Esophagus muscularis mucosa (tissue), 4 donors: ENCODE results near the gene DAPK2. TPM values are rescaled to one million over a fixed set of nuclear protein-coding genes. Genes with fewer than 3 reads are reported as not detected.

Experiments
- DNase-seq: peaks from one replicate; pipeline ENCODE4 v3.0.0-alpha.2; 2017; ENCODE audit errors: extremely low spot score
- H3K27ac ChIP-seq, 4 donors: fragments of 200-600 bp; sonication (generic); replicated peaks in 1 of 4; 1 replicate in 3 of 4; 2 replicates in 1 of 4; pipeline ENCODE4 v1.5.1; 2016 to 2019; ENCODE audit warnings: mild to moderate bottlenecking in 1 of 4
- H3K27me3 ChIP-seq, 4 donors: fragments of 200-600 bp; sonication (generic); one replicate each; pipeline versions ENCODE4 v1.5.1 to v1.6.0; 2016 to 2019
- H3K36me3 ChIP-seq, 4 donors: fragments of 200-600 bp; sonication (generic); one replicate each; pipeline ENCODE4 v1.5.1; 2016 to 2019
- H3K4me1 ChIP-seq, 4 donors: fragments of 200-600 bp; sonication (generic); one replicate each; pipeline ENCODE4 v1.5.1; 2016 to 2019
- H3K4me3 ChIP-seq, 4 donors: fragments of 200-600 bp; sonication (generic); 1 replicate in 2 of 4; 2 replicates in 2 of 4; pipeline ENCODE4 v1.5.1; 2016 to 2019; ENCODE audit warnings: mild to moderate bottlenecking in 4 of 4, moderate library complexity in 1 of 4
- H3K9me3 ChIP-seq, 4 donors: fragments of 200-600 bp; sonication (generic); 1 replicate in 3 of 4; 2 replicates in 1 of 4; pipeline ENCODE4 v1.5.1; 2016 to 2019
- EP300 ChIP-seq: sonication (generic); formaldehyde crosslinking; IDR thresholded peaks from one replicate; pipeline ENCODE4 v1.6.1; 2017; ENCODE audit warnings: antibody characterized with exemption
- POLR2A ChIP-seq: fragments of 450-650 bp; IDR thresholded peaks from one replicate; pipeline ENCODE4 v1.6.1; 2017; ENCODE audit warnings: antibody characterized with exemption, moderate library complexity, mild to moderate bottlenecking, low read depth
- POLR2AphosphoS5 ChIP-seq, 2 donors: sonication (generic); formaldehyde crosslinking; IDR thresholded peaks; one replicate each; pipeline ENCODE4 v1.6.1; 2017; ENCODE audit warnings: antibody characterized with exemption in 2 of 2
- WGBS: methylation state at CpG from one replicate; pipeline ENCODE4 v1.1.5; 2018; 5-methylcytosine and 5-hydroxymethylcytosine counted together
- intact Hi-C: fragments of 100-400 bp; cut with DNase I; formaldehyde crosslinking; loops from one replicate; pipeline ENCODE4 v1.15.1; 2023
- total RNA-seq, 4 donors: library from RNA; depleted of rRNA; stranded (reverse); fragments of >200 nt; gene quantifications; one replicate each; pipeline versions ENCODE4 v1.1.0 to v1.2.1, GENCODE V29; 2016
- TF ChIP-seq, protein P1 (sequence below), 3 experiments: fragments of 200-600 bp in 2 of 3; fragments of 450-650 bp in 1 of 3; sonication (generic) in 2 of 3; IDR thresholded peaks; one replicate each; pipeline ENCODE4 v1.5.1; 2017 to 2019; ENCODE audit warnings: antibody characterized with exemption in 3 of 3, mild to moderate bottlenecking in 2 of 3, moderate library complexity in 1 of 3

DAPK2 gene
- total RNA-seq, 4 donors from 2014 or later, result 1.5 to 11.2 (median 7.3) TPM

DNA sequence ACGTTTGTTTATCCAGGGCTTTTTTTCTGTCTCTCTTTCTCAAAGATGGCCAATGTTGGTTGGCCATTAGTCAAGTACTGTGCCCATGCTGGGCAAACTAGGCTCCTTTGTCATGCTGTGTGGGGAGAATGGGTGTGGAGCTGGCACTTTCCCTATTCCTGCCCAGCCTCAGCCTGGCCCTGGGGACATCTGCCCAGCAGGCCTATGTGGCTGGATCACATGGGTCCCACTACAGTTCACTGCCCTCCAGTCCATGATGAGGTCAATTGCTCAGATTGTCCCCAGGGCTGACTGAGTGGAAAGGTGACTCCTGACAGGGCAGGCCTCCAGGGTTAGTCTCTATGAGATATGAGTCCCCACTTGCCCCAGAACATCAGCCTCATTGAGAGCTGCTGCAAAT is 158.1 kb downstream of the DAPK2 start:
- no peak for DNase-seq
- WGBS, result 83% methylated on average over 1 of the region's 1 CpG
- Histone ChIP-seq H3K27ac (no peak overlapping the region), H3K27me3 (no peaks in the 10 kb centered on the region), H3K4me1 (peaks cover 0 to 8% (median 7%) of the 10 kb centered on the region in 4 donors), H3K9me3 (no peaks in the 10 kb centered on the region), H3K36me3 (no peaks in the 10 kb centered on the region), H3K4me3 (no peak overlapping the region)
- intact Hi-C loops, result no loop called here
- TF ChIP-seq, protein P1, sequence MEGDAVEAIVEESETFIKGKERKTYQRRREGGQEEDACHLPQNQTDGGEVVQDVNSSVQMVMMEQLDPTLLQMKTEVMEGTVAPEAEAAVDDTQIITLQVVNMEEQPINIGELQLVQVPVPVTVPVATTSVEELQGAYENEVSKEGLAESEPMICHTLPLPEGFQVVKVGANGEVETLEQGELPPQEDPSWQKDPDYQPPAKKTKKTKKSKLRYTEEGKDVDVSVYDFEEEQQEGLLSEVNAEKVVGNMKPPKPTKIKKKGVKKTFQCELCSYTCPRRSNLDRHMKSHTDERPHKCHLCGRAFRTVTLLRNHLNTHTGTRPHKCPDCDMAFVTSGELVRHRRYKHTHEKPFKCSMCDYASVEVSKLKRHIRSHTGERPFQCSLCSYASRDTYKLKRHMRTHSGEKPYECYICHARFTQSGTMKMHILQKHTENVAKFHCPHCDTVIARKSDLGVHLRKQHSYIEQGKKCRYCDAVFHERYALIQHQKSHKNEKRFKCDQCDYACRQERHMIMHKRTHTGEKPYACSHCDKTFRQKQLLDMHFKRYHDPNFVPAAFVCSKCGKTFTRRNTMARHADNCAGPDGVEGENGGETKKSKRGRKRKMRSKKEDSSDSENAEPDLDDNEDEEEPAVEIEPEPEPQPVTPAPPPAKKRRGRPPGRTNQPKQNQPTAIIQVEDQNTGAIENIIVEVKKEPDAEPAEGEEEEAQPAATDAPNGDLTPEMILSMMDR (IDR thresholded peaks at IDR 0.05), result no peak
- no peak for TF ChIP-seq POLR2A
- TF ChIP-seq POLR2AphosphoS5 (IDR thresholded peaks at IDR 0.05), result no peak
- no peak for TF ChIP-seq EP300

DNA sequence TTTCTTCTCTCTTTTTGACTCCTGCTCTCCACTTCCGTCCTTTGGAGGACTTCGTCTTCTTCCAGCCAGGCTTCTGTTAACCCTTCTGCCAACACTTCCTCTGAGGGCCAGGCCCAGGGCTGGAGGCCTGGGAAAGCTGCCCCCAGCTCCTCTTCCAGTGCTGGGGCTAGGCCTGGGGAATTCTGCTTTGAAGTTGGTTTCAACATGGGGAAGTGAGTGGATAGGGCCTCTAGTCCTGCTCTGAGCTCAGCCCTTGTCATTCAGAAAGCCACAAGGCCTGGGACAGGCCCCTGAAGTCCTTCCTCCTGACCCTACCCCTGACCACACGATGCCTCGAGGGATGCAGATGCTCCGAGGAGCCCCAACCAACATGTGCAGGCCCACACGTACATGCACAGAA is 158.7 kb downstream of the DAPK2 start:
- no peak for DNase-seq
- Histone ChIP-seq H3K4me3 (no peak overlapping the region), H3K36me3 (no peaks in the 10 kb centered on the region), H3K9me3 (no peaks in the 10 kb centered on the region), H3K27ac (no peak overlapping the region), H3K4me1 (peaks cover 0 to 8% (median 7%) of the 10 kb centered on the region in 4 donors), H3K27me3 (no peaks in the 10 kb centered on the region)
- WGBS, result 56% methylated on average over 5 of the region's 6 CpGs
- intact Hi-C loops, result no loop called here
- TF ChIP-seq POLR2AphosphoS5 (IDR thresholded peaks at IDR 0.05) (no peak), EP300 (no peak)
- TF ChIP-seq, protein P1 (IDR thresholded peaks at IDR 0.05), result no peak

DNA sequence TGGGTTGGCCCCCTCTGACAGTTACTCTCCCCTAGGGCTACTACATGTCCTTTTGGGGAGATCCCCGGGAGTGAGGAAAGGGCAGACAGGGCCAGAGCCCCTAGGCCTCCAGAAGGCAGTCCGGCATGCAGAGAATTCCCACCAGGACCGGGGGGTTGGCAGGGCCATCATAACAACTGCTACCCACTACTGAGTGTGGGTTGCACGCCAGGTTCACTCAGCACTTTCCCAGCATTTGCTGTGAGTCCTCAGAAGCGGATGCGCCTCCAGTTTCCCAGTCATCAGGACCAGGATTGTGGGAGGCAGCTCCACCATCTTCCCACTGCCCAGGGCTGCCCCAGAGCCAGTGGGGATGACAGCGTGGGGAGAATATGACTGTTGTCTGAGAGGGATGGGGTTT is 161.3 kb downstream of the DAPK2 start:
- Histone ChIP-seq H3K27me3 (no peaks in the 10 kb centered on the region), H3K4me3 (no peak overlapping the region), H3K9me3 (no peaks in the 10 kb centered on the region), H3K36me3 (no peaks in the 10 kb centered on the region), H3K4me1 (peaks cover 0 to 7% (median 0%) of the 10 kb centered on the region in 4 donors), H3K27ac (no peak overlapping the region)
- intact Hi-C loops, result no loop called here
- 98% methylated on average over 7 of the region's 7 CpGs for WGBS
- TF ChIP-seq, protein P1 (IDR thresholded peaks at IDR 0.05), result no peak
- TF ChIP-seq POLR2A (no peak), EP300 (no peak), POLR2AphosphoS5 (IDR thresholded peaks at IDR 0.05) (no peak)
- no peak for DNase-seq

DNA sequence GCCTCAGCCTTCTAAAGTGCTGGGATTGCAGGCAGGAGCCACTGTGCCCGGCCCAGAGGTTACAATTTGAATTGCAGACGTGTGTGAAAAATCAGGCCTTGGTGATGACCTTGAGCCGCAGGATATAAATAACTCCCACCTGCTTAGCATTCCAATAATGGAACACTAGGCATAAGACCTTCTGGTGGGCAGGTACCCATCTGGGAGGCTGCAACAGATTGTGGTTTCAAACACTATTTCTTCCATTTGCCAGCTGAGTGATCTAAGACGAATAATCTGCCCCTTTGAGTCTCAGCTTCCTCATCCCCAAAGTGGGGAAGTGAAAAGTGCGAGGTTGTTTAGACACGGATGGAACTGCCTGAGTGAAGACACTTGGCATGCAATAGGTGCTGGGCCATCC is 164.9 kb downstream of the DAPK2 start:
- Histone ChIP-seq H3K36me3 (no peaks in the 10 kb centered on the region), H3K4me1 (peaks cover 0 to 7% (median 0%) of the 10 kb centered on the region in 4 donors), H3K27me3 (no peaks in the 10 kb centered on the region), H3K9me3 (no peaks in the 10 kb centered on the region), H3K4me3 (no peak overlapping the region), H3K27ac (no peak overlapping the region)
- WGBS, result 75% methylated on average over 6 of the region's 6 CpGs
- DNase-seq, result no peak
- no peak for TF ChIP-seq EP300
- no peak for TF ChIP-seq POLR2A
- no peak for TF ChIP-seq POLR2AphosphoS5 (IDR thresholded peaks at IDR 0.05)
- TF ChIP-seq, protein P1 (IDR thresholded peaks at IDR 0.05), result no peak
- intact Hi-C loops, result no loop called here

- Histone ChIP-seq H3K4me1 (peaks cover 0 to 7% (median 0%) of the 10 kb centered on the region in 4 donors), H3K36me3 (no peaks in the 10 kb centered on the region), H3K9me3 (no peaks in the 10 kb centered on the region), H3K27me3 (no peaks in the 10 kb centered on the region), H3K4me3 (no peak overlapping the region), H3K27ac (no peak overlapping the region)
- TF ChIP-seq, protein P1 (IDR thresholded peaks at IDR 0.05), result no peak
- TF ChIP-seq POLR2AphosphoS5 (IDR thresholded peaks at IDR 0.05), result no peak
- no peak for TF ChIP-seq POLR2A
- no peak for TF ChIP-seq EP300
- WGBS, result 64% methylated on average over 5 of the region's 5 CpGs
- intact Hi-C loops, result no loop called here
- no peak for DNase-seq
Observed at GRCh38 chr15:63880744-63881143, 165.5 kb downstream of the DAPK2 start.
